Left renal pelvis (tissue), 4 donors: ENCODE measurements around the gene CFI. TPM values are rescaled to one million over a fixed set of nuclear protein-coding genes. Genes with fewer than 3 reads are reported as not detected.
A peak's percentile ranks its signal among the peaks of the same experiment; 100 is the strongest.

Source experiments
- DNase-seq, 4 donors: peaks; one replicate each; pipeline ENCODE4 v3.0.0-alpha.2; 2013; ENCODE audit warnings: low read depth in 4 of 4, low spot score in 3 of 4
- polyA plus RNA-seq, 4 donors: library from polyadenylated mRNA; unstranded; fragments of 120-200 nt; gene quantifications; one replicate each; pipeline ENCODE4 v1.2.1, GENCODE V29; 2013; ENCODE audit not compliant: insufficient read length in 4 of 4

Gene CFI
- 10 to 100 TPM; 71.2 to 87.0 (median 80.1) TPM for polyA plus RNA-seq

- peak in 2 of 4 donors; percentile 50 to 51 for DNase-seq
Observed at GRCh38 chr4:109801895-109802319, at the start of gene CFI. CFI (minus strand) TSS chr4:109801999; CDS start chr4:109801971, 28 bp downstream.

- no peak for DNase-seq
Observed at GRCh38 chr4:109850601-109851000, 48.8 kb upstream of the CFI start.

DNA sequence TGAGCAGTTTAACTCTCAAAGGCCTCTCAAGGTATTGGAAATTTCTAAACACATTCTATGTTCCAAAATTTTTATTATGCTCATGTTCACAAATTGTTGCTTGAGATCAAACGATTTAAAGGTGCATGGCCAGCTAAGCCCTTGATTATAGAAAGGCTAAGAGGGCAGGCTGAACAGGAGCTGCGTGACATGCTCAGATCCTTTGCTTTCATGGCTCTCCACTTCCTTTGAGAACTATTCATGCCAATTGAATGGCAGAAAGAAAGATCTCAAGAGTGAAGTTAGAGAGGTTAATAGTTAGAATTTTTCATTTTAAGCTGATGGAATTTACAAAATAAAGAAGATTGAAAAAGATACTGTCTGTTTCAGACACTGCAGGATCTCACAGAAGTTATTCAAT lies 46.7 kb upstream of the CFI start:
- DNase-seq, result no peak

DNA sequence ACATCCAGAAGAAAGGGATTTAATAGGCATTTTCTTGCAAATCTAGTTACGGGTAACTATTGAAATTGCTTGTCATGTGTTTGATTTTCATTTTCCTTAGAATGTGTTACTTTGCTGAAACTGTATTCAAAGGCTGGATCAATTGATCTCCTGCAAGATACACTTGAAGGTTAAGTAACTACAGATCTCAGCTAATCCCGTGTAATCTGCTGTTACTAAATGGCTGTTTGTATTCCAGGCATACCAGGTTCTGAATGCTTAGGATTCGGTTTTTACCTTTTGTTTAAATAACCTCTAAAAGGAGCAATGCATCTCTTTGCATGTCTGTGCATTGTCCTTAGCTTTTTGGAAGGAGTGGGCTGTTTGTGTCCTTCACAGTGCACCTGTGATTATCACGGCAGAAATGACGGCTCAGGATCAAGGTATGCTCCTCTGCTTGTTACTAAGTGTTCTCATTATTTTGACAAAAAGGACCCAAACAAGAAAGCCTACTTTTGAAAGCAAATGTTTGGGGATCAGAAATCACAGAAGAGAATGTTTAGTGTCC lies 46.2 kb upstream of the CFI start, which contains the start of gene LRIT3:
Gene LRIT3 (plus strand): TSS at position 212 of the 547 bp plus-strand sequence. CDS start 95 bp downstream, at position 307.
- DNase-seq, result no peak

DNA sequence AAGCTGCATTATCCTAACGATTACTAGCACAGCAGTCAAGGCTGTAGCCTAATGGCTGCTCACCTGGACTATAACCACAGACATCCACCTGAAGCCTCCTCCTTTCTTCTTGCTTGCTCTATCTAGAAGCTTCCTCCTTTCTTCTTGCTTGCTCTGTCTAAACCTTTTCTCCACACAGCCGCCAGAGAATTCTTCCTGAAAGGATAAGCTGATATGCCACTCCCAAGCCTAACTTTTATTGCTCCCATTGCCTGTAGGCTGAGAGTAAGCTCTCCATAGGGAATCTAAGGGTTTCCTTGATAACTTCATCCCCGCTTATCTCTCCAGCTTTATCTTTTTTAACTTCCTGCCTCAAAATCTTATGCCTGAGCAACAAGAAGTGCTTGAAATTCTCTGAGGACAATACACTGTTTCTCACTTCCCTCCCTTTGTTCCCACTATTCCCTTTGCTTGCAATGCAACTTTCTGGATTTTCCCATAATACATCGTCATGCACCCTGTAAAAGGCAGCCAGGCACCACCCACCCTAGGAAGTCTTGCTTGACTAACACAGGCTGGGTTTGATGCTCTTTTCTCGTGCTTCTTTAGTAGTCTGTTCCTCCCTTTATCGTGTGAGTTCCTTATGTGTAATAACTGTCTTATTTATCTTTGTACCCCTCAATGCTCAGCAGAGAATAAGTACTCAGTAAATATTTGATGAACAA lies 44.7 kb upstream of the CFI start:
- no peak for DNase-seq

DNA sequence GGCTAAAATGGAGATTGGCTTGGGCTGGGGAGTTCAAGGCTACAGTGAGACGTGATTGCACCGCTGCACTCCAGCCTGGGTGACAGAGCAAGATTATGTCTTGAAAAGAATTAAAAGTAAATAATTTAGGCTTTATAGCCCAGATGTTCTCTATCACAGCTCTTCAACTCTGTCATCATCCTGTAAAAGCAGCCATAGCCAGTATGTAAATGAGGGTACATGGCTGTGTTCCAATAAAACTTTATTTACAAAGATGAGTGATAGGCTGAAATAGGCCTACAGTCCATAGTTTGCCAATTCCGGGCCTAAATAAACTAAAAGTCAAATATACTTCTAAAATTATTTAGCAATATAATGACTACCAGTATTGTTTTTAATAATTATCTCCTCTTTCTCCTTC lies 35.2 kb upstream of the CFI start:
- DNase-seq, result no peak

- no peak for DNase-seq
Observed at GRCh38 chr4:109833756-109834155, 32.0 kb upstream of the CFI start.

- DNase-seq, result no peak
Observed at GRCh38 chr4:109827672-109828071, 25.9 kb upstream of the CFI start, which contains the start of gene RRH. RRH (plus strand) TSS chr4:109827972; CDS start chr4:109828028, 56 bp downstream.

DNA sequence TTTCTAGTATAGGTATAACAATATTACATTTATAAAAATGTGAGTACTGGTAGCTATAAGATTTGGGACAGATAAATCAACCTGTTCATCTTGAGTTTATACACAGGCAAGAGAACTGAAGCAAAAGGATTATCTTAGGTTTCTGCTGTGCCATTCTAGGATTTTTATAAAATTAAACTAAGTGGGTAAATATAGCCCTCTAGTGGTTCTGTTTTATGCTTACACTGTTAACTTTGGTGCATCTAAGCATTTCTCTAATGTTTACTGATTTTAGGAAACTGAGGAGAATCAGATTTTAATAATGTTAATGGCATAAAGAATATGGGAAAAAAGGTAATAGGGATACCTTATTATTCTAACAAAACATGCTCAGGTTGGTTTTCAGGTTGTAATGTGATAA lies 24.9 kb upstream of the CFI start:
- no peak for DNase-seq

DNA sequence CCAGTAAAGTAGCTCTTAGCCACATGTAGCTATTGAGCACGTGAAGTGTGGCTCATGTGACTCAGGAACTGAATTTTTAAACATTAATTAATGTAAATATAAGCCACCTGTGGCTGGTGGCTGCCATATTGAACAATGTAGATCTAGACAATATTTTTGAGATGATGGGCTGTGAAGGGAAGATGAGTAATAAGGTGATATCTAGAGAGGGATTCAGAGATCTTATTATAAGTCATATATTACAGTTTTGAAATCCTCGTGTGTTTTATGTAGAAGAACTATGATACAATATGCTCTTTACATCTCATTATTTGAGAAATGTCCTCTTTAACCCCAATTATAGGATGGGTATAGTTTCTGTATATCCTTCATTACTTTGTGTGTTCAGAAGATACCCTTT lies 19.4 kb upstream of the CFI start:
- DNase-seq, result no peak

DNA sequence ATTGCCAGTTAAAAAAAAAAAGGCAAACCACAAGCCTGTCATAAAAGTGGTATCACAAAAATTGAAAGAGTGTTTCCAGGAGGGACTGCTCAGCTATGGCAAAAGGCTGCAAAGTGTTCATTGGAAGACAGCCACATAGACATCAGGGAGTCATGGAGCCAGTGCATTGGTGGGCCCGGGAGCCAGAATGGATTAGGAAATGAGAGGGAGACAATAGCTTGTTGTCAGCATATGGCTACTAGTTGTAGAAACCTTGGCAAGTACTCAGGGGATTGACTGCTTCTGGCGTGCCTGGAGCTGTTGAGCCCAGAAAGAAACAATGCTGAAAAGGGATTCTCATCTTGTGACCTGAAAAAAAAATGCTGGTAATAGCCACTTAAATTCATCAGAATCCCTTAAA lies 18.8 kb upstream of the CFI start:
- no peak for DNase-seq

GRCh38 chr4:109818268-109818667 lies 16.5 kb upstream of the CFI start:
- no peak for DNase-seq

- DNase-seq, result no peak
Observed at GRCh38 chr4:109816894-109817293, 15.1 kb upstream of the CFI start.

GRCh38 chr4:109816082-109816442 lies 14.3 kb upstream of the CFI start:
- no peak for DNase-seq

GRCh38 chr4:109815151-109816081 lies 13.6 kb upstream of the CFI start, which contains the start of gene GAR1:
GAR1 (plus strand) TSS chr4:109815762; CDS start chr4:109816165, 403 bp downstream.
- peak; percentile 85 to 90 (median 88) for DNase-seq

DNA sequence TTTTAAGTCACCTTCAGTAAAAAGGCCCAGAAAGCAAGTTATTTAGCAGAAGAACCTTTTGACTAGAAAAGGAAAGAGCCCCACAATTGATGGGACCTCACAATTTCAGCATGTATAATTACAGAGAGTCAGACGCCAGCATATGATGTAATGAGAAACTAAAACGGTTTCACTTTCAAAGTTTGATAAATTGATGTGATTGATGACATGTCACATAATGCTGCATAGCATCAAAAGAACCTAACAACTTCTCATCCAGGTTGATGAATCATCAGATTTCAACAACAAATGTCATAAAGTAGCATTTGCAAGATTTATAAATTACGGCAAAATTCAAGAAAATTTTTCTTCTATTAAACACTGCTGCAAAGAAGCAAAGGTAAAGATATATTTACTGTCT lies 9.9 kb upstream of the CFI start:
- no peak for DNase-seq

DNA sequence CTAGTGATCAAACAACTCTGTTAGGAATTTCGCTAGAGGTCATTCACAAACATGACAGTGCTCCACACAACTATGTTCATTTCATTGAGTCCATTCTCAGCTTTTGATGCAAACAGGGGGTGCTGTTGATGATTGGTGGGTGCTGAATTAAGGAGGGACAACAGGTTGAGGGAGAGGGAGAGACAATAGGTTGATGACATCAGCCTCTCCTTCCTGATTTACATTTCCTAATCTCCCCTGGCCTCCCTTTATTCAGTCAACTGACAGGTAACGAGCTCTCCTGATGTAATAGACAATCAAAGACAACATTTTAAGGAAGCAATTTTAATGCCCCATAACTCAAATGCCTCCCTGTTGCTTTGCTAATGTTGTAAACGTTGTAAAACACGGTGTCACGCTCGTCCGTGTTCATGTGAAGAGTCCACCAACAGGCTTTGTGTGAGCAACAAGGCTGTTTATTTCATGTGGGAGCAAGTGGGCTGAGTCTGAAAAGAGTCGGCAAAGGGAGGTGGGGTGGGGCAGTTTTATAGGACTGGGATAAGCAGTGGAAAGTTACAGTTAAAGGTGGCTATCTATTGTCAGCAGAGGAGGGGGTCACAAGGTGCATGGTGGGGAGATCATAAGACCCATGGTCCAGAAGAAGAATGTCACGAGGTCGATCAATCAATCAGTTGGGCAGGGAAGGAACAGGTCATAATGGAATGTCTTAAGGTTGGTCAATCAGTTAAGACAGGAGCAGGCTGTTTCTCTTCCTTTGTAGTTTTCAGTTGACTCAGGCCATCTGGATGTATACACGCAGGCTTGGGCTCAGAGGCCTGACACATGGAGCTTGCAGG lies 9.0 kb upstream of the CFI start:
- DNase-seq, result no peak

GRCh38 chr4:109809655-109810054 lies 7.9 kb upstream of the CFI start:
- no peak for DNase-seq

DNA sequence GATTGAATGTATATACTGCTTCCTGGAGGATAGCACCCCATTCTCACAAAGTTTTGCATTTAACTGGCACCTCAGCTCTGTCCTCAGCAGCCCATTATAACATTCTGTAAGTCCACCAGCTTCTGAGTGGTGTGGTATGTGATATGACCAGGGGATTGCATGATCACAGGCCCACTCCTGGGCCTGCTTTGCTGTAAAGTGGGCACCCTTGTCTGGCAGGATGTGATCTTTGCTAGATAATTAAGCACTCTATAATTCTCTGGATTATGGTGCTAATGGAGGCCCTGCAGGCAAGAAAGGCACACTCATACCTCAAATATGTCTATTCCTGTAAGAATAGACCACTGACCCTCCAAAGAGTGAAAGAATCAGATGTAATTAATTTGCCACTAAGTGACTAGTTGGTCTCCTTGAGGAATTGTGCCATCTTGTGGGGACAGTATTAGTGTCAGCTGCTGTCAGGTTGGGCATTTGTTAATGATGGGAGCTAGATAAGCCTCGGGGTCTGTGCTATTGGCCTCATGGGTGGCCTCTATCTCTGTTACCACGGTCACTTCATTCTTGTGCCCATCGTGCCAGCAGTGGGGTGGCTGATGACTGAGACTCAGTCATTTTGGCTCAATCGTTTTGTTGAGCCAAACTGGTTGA lies 2.2 kb upstream of the CFI start:
- no peak for DNase-seq
